Stimulated activated CD8-positive, alpha-beta memory T cell treated with anti-CD3 and anti-CD28 coated beads, Interleukin-4, amount 100 ng/mL, for 24 hours (primary cell): ENCODE results near the gene PRDX2.
"Not testable (repeated sequence)": the region's sequence is repeated elsewhere in the genome, so short reads cannot be mapped to it uniquely, and the experiment has no call there.

Experiments used
- DNase-seq: peaks from one replicate; pipeline ENCODE4 v3.0.0-alpha.2; 2020; ENCODE audit warnings: low read depth

PRDX2 gene

GRCh38 chr19:12801466-12802266 is at the start of gene PRDX2, which contains the start of gene THSD8:
TSS of gene PRDX2 (minus strand) at chr19:12801800. CDS start at chr19:12801261, 539 bp downstream.
TSS of gene THSD8 (plus strand) at chr19:12802069. CDS start at chr19:12802072, 3 bp downstream.
- DNase-seq = peak; percentile 68

- DNase-seq = peak; percentile 81
These were observed 45.8 kb upstream of the PRDX2 start for GRCh38 chr19:12847159-12848139.

GRCh38 chr19:12846613-12847012 is 45.0 kb upstream of the PRDX2 start:
- not testable (repeated sequence) for DNase-seq

- DNase-seq = no peak
These were observed 42.6 kb upstream of the PRDX2 start for GRCh38 chr19:12843999-12844732.

GRCh38 chr19:12843328-12843727 is 41.7 kb upstream of the PRDX2 start:
- DNase-seq = no peak

GRCh38 chr19:12842511-12842910 is 40.9 kb upstream of the PRDX2 start:
- DNase-seq = no peak

- DNase-seq = no peak
These were observed 39.5 kb upstream of the PRDX2 start for GRCh38 chr19:12841094-12841493.

- DNase-seq = no peak
These were observed 38.8 kb upstream of the PRDX2 start for GRCh38 chr19:12840091-12841079.

GRCh38 chr19:12838886-12839756 is 37.5 kb upstream of the PRDX2 start:
- no peak for DNase-seq

- DNase-seq = no peak
These were observed 36.7 kb upstream of the PRDX2 start, which contains the start of gene MAST1 for GRCh38 chr19:12838182-12838885. TSS of gene MAST1 (plus strand) at chr19:12838515. CDS start at chr19:12838573, 58 bp downstream.

- DNase-seq = no peak
These were observed 35.6 kb upstream of the PRDX2 start for GRCh38 chr19:12837225-12837624.

- DNase-seq = no peak
These were observed 34.9 kb upstream of the PRDX2 start for GRCh38 chr19:12836529-12836863.

- no peak for DNase-seq
These were observed 33.6 kb upstream of the PRDX2 start for GRCh38 chr19:12834976-12835757.

GRCh38 chr19:12834566-12834943 is 33.0 kb upstream of the PRDX2 start, which contains the start of gene RTBDN:
TSS of gene RTBDN (minus strand) at chr19:12834579. CDS start at chr19:12829979, 4,600 bp downstream.
- no peak for DNase-seq

GRCh38 chr19:12833738-12834565 is 32.4 kb upstream of the PRDX2 start:
- no peak for DNase-seq

- no peak for DNase-seq
These were observed 31.8 kb upstream of the PRDX2 start for GRCh38 chr19:12833418-12833737.

- no peak for DNase-seq
These were observed 26.9 kb upstream of the PRDX2 start for GRCh38 chr19:12828494-12828893.
